ENCODE data around the gene HOMER2.

DNA sequence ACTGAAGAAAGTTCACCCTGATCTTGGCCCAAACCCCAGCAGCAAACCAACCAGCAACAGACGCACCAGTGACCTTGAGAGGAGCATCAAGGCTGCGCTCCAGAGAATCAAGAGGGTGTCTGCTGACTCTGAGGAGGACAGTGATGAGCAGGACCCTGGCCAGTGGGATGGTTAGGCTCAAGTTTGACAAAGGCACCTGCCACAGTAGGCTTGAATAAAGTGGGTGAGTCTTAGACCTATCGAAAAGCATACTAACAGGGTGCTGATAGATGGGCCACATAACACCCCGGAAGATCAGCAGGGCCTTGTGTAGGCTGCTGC lies 119.2 kb downstream of the HOMER2 start:
- TF ChIP-seq CTCF (IDR thresholded peaks at IDR 0.05) (no peak), EP300 (IDR thresholded peaks at IDR 0.05) (no peak), POLR2AphosphoS5 (IDR thresholded peaks at IDR 0.05) (no peak), POLR2A (IDR thresholded peaks at IDR 0.05) (no peak)

Data from stomach (tissue), 4 donors.